Osteoblast (primary cell): ENCODE results near the gene LENG8. TPM values are rescaled to one million over a fixed set of nuclear protein-coding genes. Genes with fewer than 3 reads are reported as not detected.

Experiments
- DNase-seq: peaks from one replicate; pipeline ENCODE4 v3.0.0; 2011; ENCODE audit warnings: low spot score, mixed read lengths; ENCODE audit not compliant: insufficient read length; ENCODE audit errors: missing footprints
- H2AFZ ChIP-seq: 2 replicates; pipeline ENCODE4 v1.6.0; 2011; ENCODE audit warnings: mild to moderate bottlenecking, low read length
- H3K27ac ChIP-seq: 2 replicates; pipeline ENCODE4 v1.5.1; 2011; ENCODE audit warnings: mild to moderate bottlenecking, low read depth, low read length, moderate library complexity
- H3K27me3 ChIP-seq: 2 replicates; pipeline ENCODE4 v1.6.0; 2012; ENCODE audit warnings: mild to moderate bottlenecking, control low read depth, inconsistent platforms, low read length, moderate library complexity; ENCODE audit not compliant: insufficient read depth
- H3K36me3 ChIP-seq: 2 replicates; pipeline ENCODE4 v1.5.1; 2011; ENCODE audit warnings: mild to moderate bottlenecking, low read length, control low read depth, moderate library complexity; ENCODE audit not compliant: insufficient read depth
- H3K4me1 ChIP-seq: 2 replicates; pipeline ENCODE4 v1.5.1; 2011; ENCODE audit warnings: mild to moderate bottlenecking, low read length, control low read depth, moderate library complexity; ENCODE audit not compliant: insufficient read depth
- H3K4me2 ChIP-seq: 2 replicates; pipeline ENCODE4 v1.6.0; 2011; ENCODE audit warnings: mild to moderate bottlenecking, low read length; ENCODE audit not compliant: insufficient read depth
- H3K4me3 ChIP-seq: fragments of 200-600 bp; sonication (generic); 3 replicates; pipeline ENCODE4 v1.5.1; 2012; ENCODE audit warnings: mild to moderate bottlenecking, low read length, inconsistent platforms; ENCODE audit not compliant: insufficient read depth
- H3K79me2 ChIP-seq: 2 replicates; pipeline ENCODE4 v1.6.0; 2012; ENCODE audit warnings: mild to moderate bottlenecking, low read length, control low read depth, inconsistent platforms; ENCODE audit not compliant: insufficient read depth
- H3K9me3 ChIP-seq: 2 replicates; pipeline ENCODE4 v1.5.1; 2011; ENCODE audit warnings: low read depth, low read length, control low read depth
- H4K20me1 ChIP-seq: 2 replicates; pipeline ENCODE4 v1.6.0; 2012; ENCODE audit warnings: mild to moderate bottlenecking, low read length, control low read depth; ENCODE audit not compliant: insufficient read depth
- CTCF ChIP-seq: IDR thresholded peaks from 2 replicates; pipeline ENCODE4 v1.5.1; 2011; ENCODE audit warnings: mild to moderate bottlenecking, low read depth, low read length, moderate library complexity; ENCODE audit errors: extremely low read depth
- total RNA-seq: library from RNA; depleted of rRNA; stranded (reverse); fragments of >200 nt; gene quantifications from 2 replicates; pipeline ENCODE4 v1.2.3, GENCODE V29; 2012

The LENG8 gene
- total RNA-seq, 1 donor = 42.3 TPM

DNA sequence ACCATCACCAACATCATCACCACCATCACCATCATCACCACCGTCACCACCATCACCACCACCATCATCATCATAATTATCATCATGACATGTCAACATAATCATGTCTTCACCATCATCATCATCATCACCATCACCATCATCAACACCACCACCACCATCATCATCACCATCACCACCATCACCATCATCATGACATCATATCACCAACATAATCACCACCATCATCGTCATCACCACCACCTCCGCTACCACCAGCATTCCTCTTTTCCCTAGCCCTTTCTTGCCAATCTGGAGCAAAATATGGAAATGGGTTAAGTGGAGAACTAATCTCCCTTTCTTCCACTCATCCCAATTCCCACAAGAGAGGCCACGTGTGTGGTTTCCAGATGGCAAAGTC is 34.8 kb upstream of the LENG8 start:
- H3K79me2 ChIP-seq = no peaks in the 10 kb centered on the region
- no peaks in the 10 kb centered on the region for H3K9me3 ChIP-seq
- no peak for DNase-seq
- no peak for TF ChIP-seq CTCF
- H3K4me1 ChIP-seq = peaks cover 3% of the 10 kb centered on the region
- no peaks in the 10 kb centered on the region for H4K20me1 ChIP-seq
- H3K4me2 ChIP-seq = no peak overlapping the region
- no peak overlapping the region for H3K27ac ChIP-seq
- no peak overlapping the region for H2AFZ ChIP-seq
- no peaks in the 10 kb centered on the region for H3K36me3 ChIP-seq
- peaks cover 42% of the 10 kb centered on the region for H3K27me3 ChIP-seq
- no peak overlapping the region for H3K4me3 ChIP-seq

- Histone ChIP-seq H3K27me3 (peaks cover 50% of the 10 kb centered on the region), H3K4me2 (no peak within 1 kb of the TSS), H3K4me3 (no peak within 1 kb of the TSS), H3K27ac (no peak within 1 kb of the TSS), H3K79me2 (no peaks in the 10 kb centered on the region), H3K4me1 (peaks cover 3% of the 10 kb centered on the region), H4K20me1 (no peaks in the 10 kb centered on the region), H3K36me3 (no peaks in the 10 kb centered on the region), H3K9me3 (no peaks in the 10 kb centered on the region), H2AFZ (no peak within 1 kb of the TSS)
- TF ChIP-seq CTCF = no peak
- peak; percentile 88 for DNase-seq
These were observed 33.6 kb upstream of the LENG8 start, which contains the start of gene TTYH1 for GRCh38 chr19:54415208-54415900. Gene TTYH1 (plus strand): TSS chr19:54415464. CDS start chr19:54415553, 89 bp downstream.

DNA sequence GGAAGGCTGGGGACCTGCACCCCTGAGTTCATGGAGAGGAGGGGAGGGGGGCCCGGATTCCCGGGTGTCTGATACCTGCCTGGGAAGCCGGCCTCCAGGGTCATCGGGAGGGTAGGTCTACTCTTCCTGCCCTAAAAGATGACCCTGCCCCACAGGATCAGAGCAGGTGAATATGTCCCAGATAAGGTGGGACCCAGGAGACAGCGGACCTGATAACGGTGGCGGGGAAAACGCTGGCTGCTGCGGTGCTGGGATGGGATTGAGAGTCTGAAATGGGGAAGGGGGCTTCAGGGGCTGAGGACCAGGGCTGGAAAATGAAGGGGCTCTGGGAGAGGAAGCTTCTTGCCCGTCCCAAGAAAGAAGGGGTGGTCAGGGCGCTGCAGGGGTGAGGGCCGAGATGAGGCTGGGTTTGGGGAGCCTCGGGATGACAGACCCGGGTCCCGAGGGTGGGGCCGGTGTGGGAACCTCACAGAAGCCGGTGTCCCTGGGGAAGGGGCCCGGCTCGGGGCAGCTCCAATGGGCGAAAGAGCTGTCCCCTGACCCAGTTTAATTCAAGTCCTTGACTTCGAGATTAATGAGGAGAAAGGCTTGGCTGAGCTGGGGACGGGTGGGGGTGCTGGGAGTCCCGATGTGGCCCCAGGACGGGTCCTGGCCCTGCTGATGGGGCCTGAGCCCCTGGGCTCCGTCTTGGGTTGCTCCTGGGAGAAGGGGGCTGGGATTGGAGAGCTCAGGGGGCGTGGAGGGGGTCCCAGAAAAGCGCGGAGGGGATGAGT is 32.9 kb upstream of the LENG8 start:
- DNase-seq = peak; percentile 75
- Histone ChIP-seq H3K4me2 (no peak overlapping the region), H3K27me3 (peaks cover 55% of the 10 kb centered on the region), H3K4me1 (peaks cover 3% of the 10 kb centered on the region), H3K9me3 (no peaks in the 10 kb centered on the region), H3K27ac (no peak overlapping the region), H3K79me2 (no peaks in the 10 kb centered on the region), H2AFZ (no peak overlapping the region), H3K36me3 (no peaks in the 10 kb centered on the region), H3K4me3 (no peak overlapping the region), H4K20me1 (no peaks in the 10 kb centered on the region)
- TF ChIP-seq CTCF = no peak
